RWPE1 (cell line): ENCODE measurements around the gene CNOT4.

Source experiments
- CTCF ChIA-PET: fragments of 350-600 bp; sonication (Branson Sonifier 250); formaldehyde crosslinking; extraction: SDS; loops from one replicate; lab custom pipeline; 2021; lab: Yijun Ruan, JAX
- POLR2A ChIA-PET: fragments of 400-600 bp; formaldehyde crosslinking; extraction: SDS; loops from one replicate; lab custom pipeline; 2020; ENCODE audit warnings: antibody characterized with exemption; ENCODE audit not compliant: low non-redundant PET; lab: Yijun Ruan, JAX
- DNase-seq: peaks from one replicate; pipeline ENCODE4 v3.0.0; 2012; ENCODE audit warnings: low spot score
- H3K27ac ChIP-seq: fragments of 450-650 bp; 2 replicates; pipeline ENCODE4 v1.5.1; 2017
- CTCF ChIP-seq: fragments of 450-650 bp; conservative IDR thresholded peaks from 2 replicates; pipeline ENCODE4 v1.5.1; 2017; ENCODE audit warnings: low read depth, mild to moderate bottlenecking

The CNOT4 gene

GRCh38 chr7:135519233-135519688, 9.4 kb upstream of the CNOT4 start:
- no peak for DNase-seq
- ChIA-PET CTCF (no interaction called here), POLR2A (no interaction called here)
- H3K27ac ChIP-seq, result no peak overlapping the region
- TF ChIP-seq CTCF, result no peak

- ChIA-PET CTCF (no interaction called here), POLR2A (no interaction called here)
- no peak overlapping the region for H3K27ac ChIP-seq
- DNase-seq, result no peak
- no peak for TF ChIP-seq CTCF
Measured at GRCh38 chr7:135518748-135519147, 8.8 kb upstream of the CNOT4 start.

- CTCF ChIA-PET, result no interaction called here
Measured at GRCh38 chr7:135517060-135517459, 7.2 kb upstream of the CNOT4 start.

GRCh38 chr7:135514856-135515255, 5.0 kb upstream of the CNOT4 start:
- TF ChIP-seq CTCF, result no peak
- DNase-seq, result no peak
- no peak overlapping the region for H3K27ac ChIP-seq
- POLR2A ChIA-PET, result no interaction called here
- CTCF ChIA-PET, result interaction anchor here (0.6 kb wide), 1 partner anchor 179 kb away, joined by 3 read pairs; no protein-coding TSS in a partner anchor

More at GRCh38 chr7:135517060-135517459, 7.2 kb upstream of the CNOT4 start:
- no peak overlapping the region for H3K27ac ChIP-seq
- POLR2A ChIA-PET, result no interaction called here
- TF ChIP-seq CTCF, result no peak
- DNase-seq, result no peak

GRCh38 chr7:135512135-135512887, 2.4 kb upstream of the CNOT4 start:
- H3K27ac ChIP-seq, result no peak overlapping the region
- ChIA-PET CTCF (no interaction called here), POLR2A (no interaction called here)
- TF ChIP-seq CTCF, result peak; percentile 54
- peak; percentile 22 for DNase-seq

GRCh38 chr7:135510592-135511183, 786 bp upstream of the CNOT4 start:
- POLR2A ChIA-PET, result no interaction called here

More at GRCh38 chr7:135510592-135511183, 786 bp upstream of the CNOT4 start:
- peak overlapping the region; percentile 90 for H3K27ac ChIP-seq
- TF ChIP-seq CTCF, result 0 out of 2 replicates have a peak, but pooled peaks have one; percentile 12
- DNase-seq, result peak; percentile 2
- CTCF ChIA-PET, result no interaction called here
